HG03159 (cell line): ENCODE data around the gene PTPRD.
A peak's percentile ranks its signal among the peaks of the same experiment; 100 is the strongest.

ENCODE experiments used
- ATAC-seq: cut with Tn5 transposase; IDR thresholded peaks from one replicate; pipeline ENCODE4 v1.9.1; 2021; ENCODE audit warnings: mild to moderate bottlenecking, moderate library complexity; ENCODE audit not compliant: unreplicated experiment

PTPRD gene

GRCh38 chr9:9621355-9621940 lies 991.4 kb downstream of the PTPRD start:
- ATAC-seq, result no peak

GRCh38 chr9:9620736-9621135 lies 992.1 kb downstream of the PTPRD start:
- ATAC-seq, result no peak

- ATAC-seq, result no peak
These were observed 997.7 kb downstream of the PTPRD start for GRCh38 chr9:9615086-9615485.

- no peak for ATAC-seq
These were observed 998.2 kb downstream of the PTPRD start for GRCh38 chr9:9614607-9615006.

GRCh38 chr9:9612755-9613154 lies 1000.0 kb downstream of the PTPRD start:
- ATAC-seq, result peak; percentile 27

GRCh38 chr9:9612270-9612669 lies 1000.5 kb downstream of the PTPRD start:
- ATAC-seq, result peak; percentile 85

GRCh38 chr9:9605681-9606080 lies 1007.1 kb downstream of the PTPRD start:
- no peak for ATAC-seq

GRCh38 chr9:9603345-9603744 lies 1009.5 kb downstream of the PTPRD start:
- no peak for ATAC-seq

GRCh38 chr9:9598723-9599122 lies 1014.1 kb downstream of the PTPRD start:
- ATAC-seq, result no peak

- ATAC-seq, result no peak
These were observed 1020.7 kb downstream of the PTPRD start for GRCh38 chr9:9592104-9592503.

- no peak for ATAC-seq
These were observed 1026.9 kb downstream of the PTPRD start for GRCh38 chr9:9585920-9586319.

GRCh38 chr9:9574080-9574479 lies 1038.7 kb downstream of the PTPRD start:
- ATAC-seq, result peak; percentile 44

GRCh38 chr9:9565700-9566099 lies 1047.1 kb downstream of the PTPRD start:
- no peak for ATAC-seq

GRCh38 chr9:9563817-9564216 lies 1049.0 kb downstream of the PTPRD start:
- ATAC-seq, result no peak

GRCh38 chr9:9560382-9561035 lies 1052.3 kb downstream of the PTPRD start:
- no peak for ATAC-seq

- no peak for ATAC-seq
These were observed 1053.9 kb downstream of the PTPRD start for GRCh38 chr9:9558907-9559306.

GRCh38 chr9:9557804-9558334 lies 1054.9 kb downstream of the PTPRD start:
- ATAC-seq, result no peak

GRCh38 chr9:9556865-9557803 lies 1055.7 kb downstream of the PTPRD start:
- ATAC-seq, result no peak

GRCh38 chr9:9552665-9553064 lies 1060.1 kb downstream of the PTPRD start:
- ATAC-seq, result no peak

- ATAC-seq, result no peak
These were observed 1074.0 kb downstream of the PTPRD start for GRCh38 chr9:9538766-9539165.

GRCh38 chr9:9538356-9538755 lies 1074.4 kb downstream of the PTPRD start:
- ATAC-seq, result no peak

- ATAC-seq, result no peak
These were observed 1076.3 kb downstream of the PTPRD start for GRCh38 chr9:9536523-9536922.
